T-helper 2 cell (primary cell): Measurements from ENCODE around the gene SIM2.

Experiments
- DNase-seq, 5 experiments: peaks; one replicate each; pipeline versions ENCODE4 v3.0.0 to v3.0.0-alpha.2; 2012 to 2022

SIM2 gene

GRCh38 chr21:36743008-36743407 is 44.1 kb downstream of the SIM2 start:
- DNase-seq, result no peak

GRCh38 chr21:36743446-36743845 is 44.5 kb downstream of the SIM2 start:
- DNase-seq, result no peak

- no peak for DNase-seq
These were observed 45.3 kb downstream of the SIM2 start for GRCh38 chr21:36744190-36744559.

- no peak for DNase-seq
These were observed 45.8 kb downstream of the SIM2 start for GRCh38 chr21:36744560-36745231.

- no peak for DNase-seq
These were observed 46.5 kb downstream of the SIM2 start for GRCh38 chr21:36745459-36745858.

GRCh38 chr21:36747041-36747814 is 48.3 kb downstream of the SIM2 start:
- no peak for DNase-seq

GRCh38 chr21:36747815-36748383 is 49.0 kb downstream of the SIM2 start:
- peak in 1 of 5 experiments; percentile 62 for DNase-seq

- no peak for DNase-seq
These were observed 51.1 kb downstream of the SIM2 start for GRCh38 chr21:36749935-36750575.

- DNase-seq, result no peak
These were observed 51.7 kb downstream of the SIM2 start for GRCh38 chr21:36750576-36750959.

GRCh38 chr21:36751383-36751782 is 52.5 kb downstream of the SIM2 start:
- no peak for DNase-seq

- DNase-seq, result no peak
These were observed 54.6 kb downstream of the SIM2 start for GRCh38 chr21:36753556-36753955.

- no peak for DNase-seq
These were observed 55.5 kb downstream of the SIM2 start for GRCh38 chr21:36754241-36754898.

GRCh38 chr21:36756527-36756926 is 57.6 kb downstream of the SIM2 start:
- no peak for DNase-seq

- DNase-seq, result no peak
These were observed 58.3 kb downstream of the SIM2 start for GRCh38 chr21:36757196-36757595.

GRCh38 chr21:36759348-36760083 is 60.6 kb downstream of the SIM2 start:
- peak in 1 of 5 experiments; percentile 12 for DNase-seq

GRCh38 chr21:36761685-36762084 is 62.8 kb downstream of the SIM2 start:
- no peak for DNase-seq

- DNase-seq, result no peak
These were observed 63.7 kb downstream of the SIM2 start for GRCh38 chr21:36762642-36763041.

GRCh38 chr21:36763305-36763704 is 64.4 kb downstream of the SIM2 start:
- DNase-seq, result no peak

- no peak for DNase-seq
These were observed 66.3 kb downstream of the SIM2 start for GRCh38 chr21:36765229-36765628.

- DNase-seq, result no peak
These were observed 67.6 kb downstream of the SIM2 start for GRCh38 chr21:36766511-36766910.

GRCh38 chr21:36767096-36767495 is 68.2 kb downstream of the SIM2 start:
- no peak for DNase-seq

GRCh38 chr21:36768496-36768895 is 69.6 kb downstream of the SIM2 start:
- no peak for DNase-seq
